C4-2B (cell line): Measurements from ENCODE around the gene TSPAN32.

ENCODE experiments used
- ZFX ChIP-seq: fragments of 450-650 bp; IDR thresholded peaks from 2 replicates; pipeline ENCODE4 v1.6.1; 2017
- TF ChIP-seq, protein P1 (sequence below): fragments of 450-650 bp; conservative IDR thresholded peaks from 2 replicates; pipeline ENCODE4 v1.5.1; 2017; ENCODE audit warnings: mild to moderate bottlenecking

DNA sequence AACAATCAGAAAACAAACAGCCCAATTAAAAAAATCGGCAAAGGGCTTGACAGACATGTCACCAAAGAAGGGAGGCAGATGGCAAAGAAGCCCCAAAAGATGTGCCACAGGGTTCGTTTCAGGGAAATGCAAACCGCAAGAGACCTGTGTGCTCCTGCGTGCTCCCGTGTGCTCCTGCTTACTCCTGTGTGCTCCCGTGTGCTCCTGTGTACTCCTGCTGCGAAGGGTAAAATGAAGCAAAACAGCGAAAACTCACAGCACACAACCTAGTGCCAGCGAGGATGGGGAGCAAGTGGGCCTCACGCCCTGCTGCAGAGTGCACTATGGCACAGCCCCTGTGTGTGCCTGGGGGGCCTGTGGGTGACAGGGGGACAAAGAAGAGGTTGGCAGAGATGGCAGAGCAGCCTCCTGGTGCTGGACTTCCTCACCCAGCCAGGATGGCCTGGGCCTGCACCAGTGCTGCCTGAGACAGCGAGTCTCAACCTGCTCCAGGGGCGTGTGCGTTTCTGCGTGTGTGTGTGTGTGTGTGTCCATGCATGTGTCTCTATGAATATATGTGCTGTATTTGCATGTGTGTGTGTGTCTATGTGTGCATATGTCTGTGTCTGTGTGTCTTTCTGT, 45.4 kb upstream of the TSPAN32 start:
- TF ChIP-seq, protein P1, sequence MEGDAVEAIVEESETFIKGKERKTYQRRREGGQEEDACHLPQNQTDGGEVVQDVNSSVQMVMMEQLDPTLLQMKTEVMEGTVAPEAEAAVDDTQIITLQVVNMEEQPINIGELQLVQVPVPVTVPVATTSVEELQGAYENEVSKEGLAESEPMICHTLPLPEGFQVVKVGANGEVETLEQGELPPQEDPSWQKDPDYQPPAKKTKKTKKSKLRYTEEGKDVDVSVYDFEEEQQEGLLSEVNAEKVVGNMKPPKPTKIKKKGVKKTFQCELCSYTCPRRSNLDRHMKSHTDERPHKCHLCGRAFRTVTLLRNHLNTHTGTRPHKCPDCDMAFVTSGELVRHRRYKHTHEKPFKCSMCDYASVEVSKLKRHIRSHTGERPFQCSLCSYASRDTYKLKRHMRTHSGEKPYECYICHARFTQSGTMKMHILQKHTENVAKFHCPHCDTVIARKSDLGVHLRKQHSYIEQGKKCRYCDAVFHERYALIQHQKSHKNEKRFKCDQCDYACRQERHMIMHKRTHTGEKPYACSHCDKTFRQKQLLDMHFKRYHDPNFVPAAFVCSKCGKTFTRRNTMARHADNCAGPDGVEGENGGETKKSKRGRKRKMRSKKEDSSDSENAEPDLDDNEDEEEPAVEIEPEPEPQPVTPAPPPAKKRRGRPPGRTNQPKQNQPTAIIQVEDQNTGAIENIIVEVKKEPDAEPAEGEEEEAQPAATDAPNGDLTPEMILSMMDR: no peak
- TF ChIP-seq ZFX: peak; percentile 41; the same call in 1 of the 2 replicates
